GM18517 (cell line): ENCODE results near the gene SLC44A2.

ENCODE experiments used
- ATAC-seq: cut with Tn5 transposase; IDR thresholded peaks from one replicate; pipeline ENCODE4 v1.9.1; 2021; ENCODE audit warnings: mild to moderate bottlenecking, moderate library complexity; ENCODE audit not compliant: unreplicated experiment

The SLC44A2 gene

DNA sequence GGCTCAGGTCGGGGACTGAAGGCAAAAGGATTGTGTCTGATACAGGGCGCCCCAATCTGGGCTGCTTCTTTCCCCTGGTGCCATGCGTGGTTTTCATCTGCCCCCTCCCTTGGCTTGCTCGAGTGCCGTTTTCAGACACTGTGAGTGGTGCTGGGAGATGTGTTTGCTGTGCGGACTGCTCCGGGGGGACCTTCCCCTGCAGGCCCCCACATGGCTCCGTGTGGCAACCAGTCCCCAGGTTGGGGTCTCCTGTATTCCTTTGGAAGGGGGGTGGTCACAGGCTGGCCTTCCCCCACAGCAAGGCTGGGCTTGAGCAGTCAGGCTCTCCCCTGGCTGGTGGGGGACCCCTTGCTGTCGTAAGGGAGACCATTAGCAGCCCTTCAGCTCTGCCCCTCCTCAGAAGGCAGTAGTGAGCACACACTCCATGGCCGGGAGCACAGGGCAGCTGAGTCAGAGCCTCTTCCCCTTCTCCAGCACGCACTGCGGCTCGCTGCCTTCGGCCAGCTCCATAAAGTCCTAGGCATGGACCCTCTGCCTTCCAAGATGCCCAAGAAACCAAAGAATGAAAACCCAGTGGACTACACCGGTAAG, 55.3 kb downstream of the SLC44A2 start:
- no peak for ATAC-seq

DNA sequence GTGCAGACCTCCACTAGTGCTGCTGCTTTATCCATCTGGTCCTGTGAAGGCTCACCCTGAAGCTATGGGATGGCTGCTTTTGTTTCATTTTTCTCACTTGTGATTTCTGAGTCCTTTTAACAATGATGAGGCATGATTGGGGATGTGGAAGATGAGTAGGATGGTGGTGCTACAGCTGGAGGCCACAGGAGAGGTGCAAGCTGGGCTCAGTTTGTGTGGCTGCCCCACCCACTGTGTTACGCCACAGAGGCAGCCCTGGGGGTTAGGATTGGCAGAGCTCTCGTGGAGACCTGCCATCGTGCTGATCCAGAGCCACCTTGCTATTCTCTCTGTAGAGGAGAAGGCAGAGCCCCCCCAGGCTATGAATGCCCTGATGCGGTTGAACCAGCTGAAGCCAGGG, 56.3 kb downstream of the SLC44A2 start:
- ATAC-seq: no peak

DNA sequence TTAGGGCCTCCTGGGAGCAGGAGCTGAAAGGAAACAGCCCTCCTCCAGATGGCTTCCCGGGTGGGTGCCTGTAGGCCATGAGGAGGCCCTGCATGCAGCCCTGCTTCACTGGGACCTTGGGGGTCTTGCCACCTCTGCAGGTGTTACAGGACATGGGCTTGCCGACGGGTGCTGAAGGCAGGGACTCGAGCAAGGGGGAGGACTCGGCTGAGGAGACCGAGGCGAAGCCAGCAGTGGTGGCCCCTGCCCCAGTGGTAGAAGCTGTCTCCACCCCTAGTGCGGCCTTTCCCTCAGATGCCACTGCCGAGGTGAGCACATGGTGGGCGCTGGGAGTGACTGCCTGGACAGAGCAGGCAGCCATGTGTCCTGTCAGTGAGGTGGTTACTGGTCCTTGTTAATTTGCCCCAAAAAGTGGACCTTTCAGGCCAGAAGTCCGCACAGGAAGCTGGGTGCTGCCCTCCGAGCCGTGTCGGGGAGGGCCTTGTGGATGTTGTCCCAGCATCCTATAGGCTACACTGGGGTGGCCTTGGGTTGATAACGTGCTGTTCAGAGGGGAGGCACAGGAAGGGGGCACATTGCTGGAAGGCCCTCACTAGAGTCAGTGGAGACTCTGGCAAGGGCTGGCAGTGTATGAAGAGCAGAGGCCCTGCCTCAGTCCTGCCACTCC, 57.2 kb downstream of the SLC44A2 start:
- no peak for ATAC-seq

DNA sequence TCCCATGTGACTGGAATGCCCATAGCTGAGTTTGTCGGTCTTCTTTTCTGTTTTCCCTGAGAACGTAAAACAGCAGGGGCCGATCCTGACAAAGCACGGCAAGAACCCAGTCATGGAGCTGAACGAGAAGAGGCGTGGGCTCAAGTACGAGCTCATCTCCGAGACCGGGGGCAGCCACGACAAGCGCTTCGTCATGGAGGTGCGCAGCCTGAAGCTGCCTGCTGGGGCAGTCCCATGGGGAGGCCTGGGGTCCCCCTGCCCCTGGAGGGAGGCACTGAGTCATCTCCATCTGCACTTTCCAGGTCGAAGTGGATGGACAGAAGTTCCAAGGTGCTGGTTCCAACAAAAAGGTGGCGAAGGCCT, 57.7 kb downstream of the SLC44A2 start:
- ATAC-seq: no peak

DNA sequence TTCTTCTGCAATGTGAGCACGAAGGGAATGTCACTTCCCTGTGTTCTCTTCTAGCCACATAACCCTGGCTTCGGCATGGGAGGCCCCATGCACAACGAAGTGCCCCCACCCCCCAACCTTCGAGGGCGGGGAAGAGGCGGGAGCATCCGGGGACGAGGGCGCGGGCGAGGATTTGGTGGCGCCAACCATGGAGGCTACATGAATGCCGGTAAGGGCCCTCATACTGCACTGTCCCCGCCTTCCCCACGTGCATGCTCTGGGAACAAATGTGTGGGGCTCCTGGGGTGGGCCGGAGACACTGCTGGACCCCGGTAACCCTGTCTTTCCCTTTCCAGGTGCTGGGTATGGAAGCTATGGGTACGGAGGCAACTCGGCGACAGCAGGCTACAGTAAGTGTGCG, 58.2 kb downstream of the SLC44A2 start:
- no peak for ATAC-seq

DNA sequence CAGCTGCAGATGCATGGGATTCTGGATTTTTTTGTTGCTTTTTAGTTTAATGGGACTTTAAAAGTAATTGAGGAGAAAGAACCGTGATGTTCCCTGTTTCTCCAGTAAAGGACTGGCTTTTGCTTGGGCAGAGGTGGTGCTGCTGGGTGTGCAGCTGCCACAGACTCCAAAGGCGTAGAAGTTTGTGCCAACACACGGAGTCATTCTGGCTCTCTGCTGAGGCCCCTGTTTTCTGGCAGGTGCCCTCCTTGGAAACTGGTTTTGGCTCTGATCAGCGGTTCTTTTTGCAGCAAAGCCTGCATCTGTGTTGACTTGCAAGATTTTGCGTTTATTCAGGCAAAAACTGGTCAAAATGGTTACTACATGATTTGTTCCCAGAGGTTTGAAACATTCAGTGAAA, 59.9 kb downstream of the SLC44A2 start:
- ATAC-seq: no peak

DNA sequence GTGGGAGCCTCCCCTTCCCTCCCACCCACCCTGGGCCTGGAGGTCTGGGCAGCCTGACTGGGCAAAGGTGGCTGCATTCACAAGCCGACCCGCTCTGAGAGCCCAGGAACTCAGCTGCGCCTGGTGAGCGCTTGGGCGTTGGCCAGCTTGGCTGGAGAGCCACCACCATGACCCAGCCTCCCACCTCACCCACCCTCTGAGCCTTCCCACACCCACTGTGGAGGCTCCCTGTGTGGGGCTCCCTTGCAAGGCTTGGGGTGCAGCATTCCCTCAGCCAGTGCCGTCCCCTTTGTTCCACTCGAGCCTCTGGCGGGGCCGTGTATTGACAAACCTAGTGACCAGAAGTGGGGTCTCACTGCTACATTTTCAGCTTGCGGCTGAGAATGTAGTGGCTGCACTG, 60.8 kb downstream of the SLC44A2 start:
- no peak for ATAC-seq

DNA sequence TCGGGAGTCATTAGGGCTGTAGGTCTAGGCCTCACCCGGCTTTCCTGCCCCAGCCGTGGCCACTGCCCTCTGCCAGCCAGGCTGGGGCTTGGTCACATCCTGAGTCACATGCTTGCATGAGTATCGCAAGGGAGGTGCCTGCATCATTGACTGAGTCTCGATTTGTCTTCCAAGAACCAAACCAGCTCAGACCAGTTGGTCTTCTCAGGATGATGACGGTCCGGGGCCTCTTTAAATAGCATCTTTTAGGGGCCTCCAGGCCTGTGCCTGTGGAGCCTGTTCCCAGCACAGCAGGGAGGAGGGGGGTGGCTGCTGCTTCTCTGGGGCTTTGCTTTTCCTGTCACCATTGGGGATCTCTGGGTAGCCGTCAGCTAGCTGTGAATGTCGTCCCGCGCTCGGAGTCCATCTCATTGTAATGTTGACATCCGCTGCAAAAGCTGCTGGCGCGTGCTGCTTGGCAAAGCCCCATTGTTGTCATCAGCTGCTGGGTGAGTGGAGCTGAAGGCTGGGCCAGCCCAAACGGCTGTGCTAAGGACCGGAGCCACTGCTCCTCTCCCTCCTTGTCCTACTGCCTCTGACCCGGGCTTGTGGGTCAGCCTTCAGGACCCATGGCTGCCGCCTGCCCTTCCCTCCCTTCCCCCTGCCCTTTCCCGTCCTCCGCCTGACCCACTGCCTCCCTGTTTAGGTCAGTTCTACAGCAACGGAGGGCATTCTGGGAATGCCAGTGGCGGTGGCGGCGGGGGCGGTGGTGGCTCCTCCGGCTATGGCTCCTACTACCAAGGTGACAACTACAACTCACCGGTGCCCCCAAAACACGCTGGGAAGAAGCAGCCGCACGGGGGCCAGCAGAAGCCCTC, 61.5 kb downstream of the SLC44A2 start:
- no peak for ATAC-seq

DNA sequence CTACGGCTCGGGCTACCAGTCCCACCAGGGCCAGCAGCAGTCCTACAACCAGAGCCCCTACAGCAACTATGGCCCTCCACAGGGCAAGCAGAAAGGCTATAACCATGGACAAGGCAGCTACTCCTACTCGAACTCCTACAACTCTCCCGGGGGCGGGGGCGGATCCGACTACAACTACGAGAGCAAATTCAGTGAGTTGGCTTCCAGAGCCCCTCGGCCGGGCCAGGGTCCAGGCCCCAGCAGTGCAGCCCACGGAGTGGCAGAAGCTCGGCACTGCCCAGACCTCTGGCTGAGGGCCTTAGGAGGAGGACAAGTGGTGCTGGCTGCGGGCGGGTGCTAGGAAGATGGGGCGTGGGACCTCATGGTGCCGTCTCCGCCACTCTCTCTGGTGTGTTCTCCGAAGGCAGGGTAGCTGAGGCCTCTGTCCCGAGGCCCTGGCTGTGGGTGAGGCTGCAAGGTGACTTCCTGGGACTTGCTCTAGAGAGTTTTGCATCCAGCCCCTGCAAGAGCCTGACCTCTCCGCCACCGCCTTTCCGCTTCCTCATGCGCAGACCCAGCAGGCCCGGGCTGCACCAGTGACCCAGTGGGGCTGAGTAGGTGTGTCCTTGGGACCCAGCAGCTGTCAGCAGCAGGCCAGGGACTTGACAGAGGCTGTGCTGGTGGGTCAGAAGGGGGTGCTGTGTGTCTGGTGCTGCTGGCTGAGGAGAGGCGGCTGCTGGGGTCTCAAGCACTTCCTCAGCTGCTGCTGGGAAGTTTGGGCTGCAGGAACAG, 62.4 kb downstream of the SLC44A2 start:
- ATAC-seq: no peak

DNA sequence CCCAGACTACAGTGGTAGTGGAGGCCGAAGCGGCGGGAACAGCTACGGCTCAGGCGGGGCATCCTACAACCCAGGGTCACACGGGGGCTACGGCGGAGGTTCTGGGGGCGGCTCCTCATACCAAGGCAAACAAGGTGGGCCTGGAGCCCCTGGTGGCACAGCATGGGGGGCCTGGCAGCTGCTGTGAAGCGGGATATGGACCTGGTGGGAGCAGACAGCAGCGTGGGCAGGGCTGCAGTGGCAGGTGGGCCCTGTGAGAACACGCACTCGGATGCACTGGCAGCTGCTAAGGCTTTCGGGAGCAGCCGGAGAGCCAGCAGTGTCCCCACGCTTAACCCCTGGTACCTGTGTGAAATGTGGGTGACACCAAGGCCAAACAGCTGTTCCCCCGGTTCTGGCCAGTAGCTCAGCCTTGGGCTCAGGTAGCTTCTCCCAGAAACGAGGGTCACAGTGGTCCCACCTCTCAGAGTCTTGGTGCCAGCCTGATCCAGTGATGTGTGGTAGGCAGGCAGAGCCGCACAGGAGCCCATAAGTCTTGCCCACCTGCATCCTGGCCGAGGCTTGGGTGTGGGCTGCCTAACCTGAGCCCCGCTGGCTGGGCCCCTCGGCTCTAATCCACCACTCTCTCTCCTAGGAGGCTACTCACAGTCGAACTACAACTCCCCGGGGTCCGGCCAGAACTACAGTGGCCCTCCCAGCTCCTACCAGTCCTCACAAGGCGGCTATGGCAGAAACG, 63.4 kb downstream of the SLC44A2 start:
- ATAC-seq: no peak

DNA sequence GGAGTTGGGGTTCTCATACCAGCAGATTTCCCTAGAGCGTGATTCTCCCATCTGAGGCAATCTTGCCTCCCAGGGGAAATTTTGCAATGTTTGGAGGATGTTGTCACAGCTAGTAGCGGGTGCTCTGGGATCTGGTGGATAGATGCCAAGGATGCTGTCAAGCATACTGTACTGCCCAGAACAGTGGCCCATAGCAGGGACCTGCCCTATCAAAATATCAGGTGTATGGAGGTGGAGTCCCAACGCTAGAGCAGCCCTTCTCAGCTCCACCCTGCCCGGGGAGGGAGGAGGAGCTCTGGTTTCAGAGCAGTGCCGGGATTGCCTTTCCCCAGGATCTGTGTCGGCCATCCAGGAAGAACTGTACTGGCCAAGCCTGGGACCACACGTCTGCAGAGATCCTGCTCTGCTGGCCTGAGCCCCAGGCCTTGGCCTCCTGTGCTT, 65.0 kb downstream of the SLC44A2 start:
- no peak for ATAC-seq

DNA sequence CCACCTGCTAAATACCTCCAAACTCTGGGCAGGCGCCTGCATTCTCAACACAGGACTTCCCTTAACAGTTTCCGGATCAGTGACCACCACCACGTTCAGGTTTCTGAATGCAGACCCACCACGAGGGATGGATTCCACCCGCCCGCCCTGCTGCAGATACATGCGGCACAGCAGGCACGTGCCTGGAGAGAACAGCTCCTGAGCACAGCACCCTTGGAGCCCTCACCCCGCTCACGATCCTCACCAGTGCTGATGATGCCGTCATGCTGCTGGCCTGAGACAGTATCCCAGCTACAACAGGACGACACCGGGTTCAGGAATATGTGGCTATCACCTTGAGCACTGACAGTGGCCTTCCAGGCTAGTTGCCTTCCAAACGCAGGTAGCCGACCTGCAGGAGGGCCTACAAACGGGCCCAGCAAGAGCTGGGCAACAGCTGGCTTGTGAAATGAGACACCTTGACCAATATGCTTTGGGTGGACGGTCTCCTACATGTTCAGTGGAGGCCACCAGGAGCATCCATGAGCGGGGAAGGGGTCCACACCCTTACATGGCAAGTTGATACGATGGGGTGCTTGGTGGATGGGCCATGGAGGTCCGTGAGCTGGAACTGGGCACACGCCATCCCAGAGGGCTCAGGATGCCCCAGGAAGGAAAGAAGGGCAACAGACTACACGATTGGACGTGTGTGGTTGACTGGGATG, 66.0 kb downstream of the SLC44A2 start:
- no peak for ATAC-seq

DNA sequence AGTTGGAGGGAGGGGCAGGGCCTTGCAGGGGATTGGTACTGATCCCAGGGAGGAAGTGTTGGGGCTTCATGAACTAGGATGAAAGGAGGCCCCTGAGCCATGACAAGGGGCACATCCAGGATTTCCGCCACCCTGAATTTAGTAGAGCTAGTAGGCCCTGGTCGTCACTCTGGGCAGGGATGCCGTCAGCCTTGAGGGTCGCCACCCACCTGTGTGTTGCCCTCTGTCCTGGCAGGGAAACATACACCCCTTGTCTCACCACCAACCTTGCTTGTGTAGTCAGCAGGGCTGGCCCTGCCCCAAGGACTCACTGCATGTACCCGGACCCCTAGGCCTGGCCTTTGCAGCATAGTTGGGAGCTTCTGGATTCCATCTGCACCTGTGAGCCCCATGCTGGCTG, 66.5 kb downstream of the SLC44A2 start:
- no peak for ATAC-seq

DNA sequence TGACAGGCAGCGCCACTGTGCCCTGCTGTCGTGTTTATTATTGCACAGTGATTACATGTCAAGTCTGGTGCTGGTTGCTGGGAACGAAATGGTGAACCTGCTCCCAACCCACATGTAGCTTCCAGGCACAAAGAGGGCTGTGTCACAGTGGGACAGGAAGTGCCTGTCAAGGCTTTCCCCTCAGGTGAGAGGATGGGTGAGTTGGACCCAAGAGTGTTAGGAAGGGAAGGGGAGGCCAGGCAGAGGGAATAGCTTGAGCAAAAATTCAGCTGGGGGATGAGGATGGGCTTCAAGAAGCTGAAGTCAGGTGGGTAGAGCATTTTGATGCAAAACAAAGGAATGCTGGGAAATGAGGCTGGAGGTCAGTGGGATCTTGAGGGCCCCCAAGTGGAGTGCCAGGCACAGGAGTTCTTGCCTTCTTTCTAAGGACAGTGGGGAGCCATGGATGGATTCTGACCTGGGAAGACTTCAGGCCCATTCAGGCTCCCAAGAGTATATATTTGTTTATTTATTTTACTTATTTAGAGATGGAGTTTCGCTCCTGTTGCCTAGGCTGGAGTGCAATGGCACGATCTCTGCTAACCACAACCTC, 67.4 kb downstream of the SLC44A2 start:
- no peak for ATAC-seq
